ENCODE results near the gene GRAMD4.

DNA sequence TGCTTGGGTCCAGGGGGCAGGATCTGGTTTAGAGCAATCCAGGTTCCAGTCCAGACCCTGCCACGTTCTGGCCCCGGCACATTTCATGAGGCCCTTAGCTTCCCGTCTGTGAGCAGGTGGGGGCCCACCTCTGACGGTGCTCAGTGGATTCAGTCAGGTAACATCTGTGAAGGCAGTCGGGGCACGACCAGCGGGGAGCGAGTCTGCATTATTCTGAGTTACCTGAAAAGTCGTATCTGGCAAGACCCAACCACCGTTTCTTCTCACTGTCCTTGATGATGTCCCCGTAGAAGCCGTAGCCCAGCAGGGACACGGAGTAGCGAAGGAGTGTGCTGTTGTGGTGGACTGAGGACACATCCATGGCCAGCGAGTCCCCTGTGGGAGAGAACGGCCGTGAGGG, 78.9 kb downstream of the GRAMD4 start:
- TF ChIP-seq EZH2 (IDR thresholded peaks at IDR 0.05; ENCODE audit: borderline replicate concordance): no peak
- no peak for TF ChIP-seq CTCF (IDR thresholded peaks at IDR 0.05; ENCODE audit: poor library complexity)
